ENCODE results near the gene PWWP2A.
"Not testable (repeated sequence)": the region's sequence is repeated elsewhere in the genome, so short reads cannot be mapped to it uniquely, and the experiment has no call there.

PWWP2A gene

GRCh38 chr5:160119142-160119904 is at the start of gene PWWP2A:
PWWP2A (minus strand) TSS chr5:160119450; CDS start chr5:160119388, 62 bp downstream.
- TF ChIP-seq POLR2A (IDR thresholded peaks at IDR 0.05; ENCODE audit: low read depth, low read length), result peak; percentile 94
- peak; percentile 98 for FAIRE-seq
- peak; percentile 91 for DNase-seq (ENCODE audit: insufficient read length, low spot score)

- FAIRE-seq (no peak), DNase-seq (ENCODE audit: insufficient read length, low spot score) (no peak)
- no peak for TF ChIP-seq POLR2A (IDR thresholded peaks at IDR 0.05; ENCODE audit: low read depth, low read length)
Measured at GRCh38 chr5:160167624-160168165, 48.4 kb upstream of the PWWP2A start.

GRCh38 chr5:160166973-160167623 is 47.8 kb upstream of the PWWP2A start:
- no peak for TF ChIP-seq POLR2A (IDR thresholded peaks at IDR 0.05; ENCODE audit: low read depth, low read length)
- DNase-seq (ENCODE audit: insufficient read length, low spot score), result no peak
- FAIRE-seq, result no peak

- DNase-seq (ENCODE audit: insufficient read length, low spot score), result no peak
- no peak for TF ChIP-seq POLR2A (IDR thresholded peaks at IDR 0.05; ENCODE audit: low read depth, low read length)
- no peak for FAIRE-seq
Measured at GRCh38 chr5:160166069-160166972, 47.1 kb upstream of the PWWP2A start.

GRCh38 chr5:160165137-160166068 is 46.2 kb upstream of the PWWP2A start:
- peak; percentile 69 for FAIRE-seq
- peak; percentile 75 for DNase-seq (ENCODE audit: insufficient read length, low spot score)
- TF ChIP-seq POLR2A (IDR thresholded peaks at IDR 0.05; ENCODE audit: low read depth, low read length), result peak; percentile 37

- TF ChIP-seq POLR2A (IDR thresholded peaks at IDR 0.05; ENCODE audit: low read depth, low read length), result no peak
- DNase-seq (ENCODE audit: insufficient read length, low spot score) (no peak), FAIRE-seq (no peak)
Measured at GRCh38 chr5:160162910-160163309, 43.7 kb upstream of the PWWP2A start.

- DNase-seq (ENCODE audit: insufficient read length, low spot score) (no peak), FAIRE-seq (no peak)
- no peak for TF ChIP-seq POLR2A (IDR thresholded peaks at IDR 0.05; ENCODE audit: low read depth, low read length)
Measured at GRCh38 chr5:160161626-160162025, 42.4 kb upstream of the PWWP2A start.

- not testable (repeated sequence) for FAIRE-seq; DNase-seq (ENCODE audit: insufficient read length, low spot score)
Measured at GRCh38 chr5:160160875-160161274, 41.6 kb upstream of the PWWP2A start.

- DNase-seq (ENCODE audit: insufficient read length, low spot score), result no peak
- TF ChIP-seq POLR2A (IDR thresholded peaks at IDR 0.05; ENCODE audit: low read depth, low read length), result no peak
- FAIRE-seq, result no peak
Measured at GRCh38 chr5:160159991-160160792, 40.9 kb upstream of the PWWP2A start.

- no peak for DNase-seq (ENCODE audit: insufficient read length, low spot score)
- TF ChIP-seq POLR2A (IDR thresholded peaks at IDR 0.05; ENCODE audit: low read depth, low read length), result no peak
- FAIRE-seq, result no peak
Measured at GRCh38 chr5:160158087-160158486, 38.8 kb upstream of the PWWP2A start.

- DNase-seq (ENCODE audit: insufficient read length, low spot score) (no peak), FAIRE-seq (no peak)
- no peak for TF ChIP-seq POLR2A (IDR thresholded peaks at IDR 0.05; ENCODE audit: low read depth, low read length)
Measured at GRCh38 chr5:160155017-160155750, 35.9 kb upstream of the PWWP2A start.

Data from H54 (cell line).